GM12892 (cell line): ENCODE measurements around the gene TBC1D22A.
"Not testable (repeated sequence)": the region's sequence is repeated elsewhere in the genome, so short reads cannot be mapped to it uniquely, and the experiment has no call there.

ENCODE experiments used
- POLR2A ChIP-seq: IDR thresholded peaks from 2 replicates; pipeline ENCODE4 v1.6.1; 2011; ENCODE audit warnings: low read depth, low read length, control low read depth
- POLR2AphosphoS5 ChIP-seq: IDR thresholded peaks from 2 replicates; pipeline ENCODE4 v1.6.1; 2011; ENCODE audit warnings: low read depth, low read length, control low read depth
- TAF1 ChIP-seq: IDR thresholded peaks from 2 replicates; pipeline ENCODE4 v1.6.1; 2011; ENCODE audit warnings: low read depth, mild to moderate bottlenecking, control low read depth, low read length, borderline replicate concordance

- not testable (repeated sequence) for TF ChIP-seq POLR2A, POLR2AphosphoS5, TAF1
Measured at GRCh38 chr22:47117442-47117841, 355.0 kb downstream of the TBC1D22A start.
